ENCODE data around the gene UGT2A2. TPM values are rescaled to one million over a fixed set of nuclear protein-coding genes. Genes with fewer than 3 reads are reported as not detected.

Gene UGT2A2
- total RNA-seq, 4 donors from 2014 or later: not detected

DNA sequence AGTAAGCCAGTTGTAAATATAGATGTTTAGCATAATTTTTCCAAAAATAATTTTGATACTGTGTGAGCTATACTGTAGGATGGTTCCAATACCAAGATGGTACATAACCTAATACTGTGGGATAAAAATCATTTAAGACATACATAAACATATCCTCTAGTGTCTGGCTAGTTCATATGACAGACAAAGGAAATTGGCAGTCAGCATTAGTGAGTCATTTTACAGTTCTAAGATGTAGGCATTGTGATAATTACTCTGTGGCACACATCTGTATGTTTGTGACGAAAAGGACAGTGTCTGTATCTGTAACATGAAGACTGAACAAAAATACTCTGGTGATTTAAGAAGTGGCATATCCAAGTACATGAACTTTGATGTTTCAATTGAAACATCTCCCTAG lies 49.6 kb downstream of the UGT2A2 start:
- TF ChIP-seq POLR2AphosphoS5 (IDR thresholded peaks at IDR 0.05): no peak
- TF ChIP-seq EP300 (IDR thresholded peaks at IDR 0.05; ENCODE audit: low read depth): no peak
- TF ChIP-seq POLR2A (IDR thresholded peaks at IDR 0.05): no peak
- TF ChIP-seq, protein P1, sequence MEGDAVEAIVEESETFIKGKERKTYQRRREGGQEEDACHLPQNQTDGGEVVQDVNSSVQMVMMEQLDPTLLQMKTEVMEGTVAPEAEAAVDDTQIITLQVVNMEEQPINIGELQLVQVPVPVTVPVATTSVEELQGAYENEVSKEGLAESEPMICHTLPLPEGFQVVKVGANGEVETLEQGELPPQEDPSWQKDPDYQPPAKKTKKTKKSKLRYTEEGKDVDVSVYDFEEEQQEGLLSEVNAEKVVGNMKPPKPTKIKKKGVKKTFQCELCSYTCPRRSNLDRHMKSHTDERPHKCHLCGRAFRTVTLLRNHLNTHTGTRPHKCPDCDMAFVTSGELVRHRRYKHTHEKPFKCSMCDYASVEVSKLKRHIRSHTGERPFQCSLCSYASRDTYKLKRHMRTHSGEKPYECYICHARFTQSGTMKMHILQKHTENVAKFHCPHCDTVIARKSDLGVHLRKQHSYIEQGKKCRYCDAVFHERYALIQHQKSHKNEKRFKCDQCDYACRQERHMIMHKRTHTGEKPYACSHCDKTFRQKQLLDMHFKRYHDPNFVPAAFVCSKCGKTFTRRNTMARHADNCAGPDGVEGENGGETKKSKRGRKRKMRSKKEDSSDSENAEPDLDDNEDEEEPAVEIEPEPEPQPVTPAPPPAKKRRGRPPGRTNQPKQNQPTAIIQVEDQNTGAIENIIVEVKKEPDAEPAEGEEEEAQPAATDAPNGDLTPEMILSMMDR (IDR thresholded peaks at IDR 0.05): no peak
- no peak for DNase-seq
- in situ Hi-C loops (cut with MboI; ENCODE audit: low pct_ligation_motif_present in 1 of 4, low pct_unique_long_range_greater_than_20kb in 1 of 4, low sequenced_read_pairs in 3 of 4) (no loop called here), intact Hi-C loops (cut with DNase I; ENCODE audit: low total_unique reads) (no loop called here)
- 44 to 76% methylated on average over 1 of the region's 1 CpG for WGBS, 2 donors (ENCODE audit: low coverage in 1 of 2)
- Histone ChIP-seq H3K4me1 (no peaks in the 10 kb centered on the region), H3K27ac (no peak overlapping the region), H3K4me3 (no peak overlapping the region), H3K9me3 (no peaks in the 10 kb centered on the region), H3K27me3 (no peaks in the 10 kb centered on the region), H3K36me3 (no peaks in the 10 kb centered on the region)

DNA sequence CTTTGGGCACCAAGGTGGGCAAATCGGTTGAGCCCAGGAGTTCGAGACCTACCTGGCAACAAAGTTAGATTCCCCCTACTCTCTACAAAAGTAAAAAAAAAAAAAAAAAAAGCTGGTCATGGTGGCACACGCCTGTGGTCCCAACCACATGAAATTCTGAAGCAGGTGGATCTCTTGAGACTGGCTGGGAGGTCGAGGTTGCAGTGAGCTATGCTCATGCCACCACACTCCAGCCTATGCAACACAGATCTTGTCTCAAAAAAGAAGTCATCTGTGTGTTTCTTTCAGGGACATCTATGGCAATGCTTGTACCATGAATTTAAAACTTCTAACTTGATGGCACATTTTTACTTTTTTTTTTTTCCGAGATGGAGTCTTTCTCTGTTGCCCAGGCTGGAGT lies 55.3 kb downstream of the UGT2A2 start:
- no peak overlapping the region for H3K4me3 ChIP-seq
- WGBS, 2 donors (ENCODE audit: low coverage in 1 of 2): 69 to 82% methylated on average over 5 of the region's 5 CpGs
- no peaks in the 10 kb centered on the region for H3K36me3 ChIP-seq
- H3K9me3 ChIP-seq: no peaks in the 10 kb centered on the region
- in situ Hi-C loops (cut with MboI; ENCODE audit: low pct_ligation_motif_present in 1 of 4, low pct_unique_long_range_greater_than_20kb in 1 of 4, low sequenced_read_pairs in 3 of 4): no loop called here
- no peak overlapping the region for H3K27ac ChIP-seq
- H3K27me3 ChIP-seq: no peaks in the 10 kb centered on the region
- TF ChIP-seq POLR2A (IDR thresholded peaks at IDR 0.05) (no peak), EP300 (IDR thresholded peaks at IDR 0.05; ENCODE audit: low read depth) (no peak), POLR2AphosphoS5 (IDR thresholded peaks at IDR 0.05) (no peak)
- TF ChIP-seq, protein P1 (IDR thresholded peaks at IDR 0.05): no peak
- DNase-seq: no peak
- no peaks in the 10 kb centered on the region for H3K4me1 ChIP-seq
- intact Hi-C loops (cut with DNase I; ENCODE audit: low total_unique reads): no loop called here

DNA sequence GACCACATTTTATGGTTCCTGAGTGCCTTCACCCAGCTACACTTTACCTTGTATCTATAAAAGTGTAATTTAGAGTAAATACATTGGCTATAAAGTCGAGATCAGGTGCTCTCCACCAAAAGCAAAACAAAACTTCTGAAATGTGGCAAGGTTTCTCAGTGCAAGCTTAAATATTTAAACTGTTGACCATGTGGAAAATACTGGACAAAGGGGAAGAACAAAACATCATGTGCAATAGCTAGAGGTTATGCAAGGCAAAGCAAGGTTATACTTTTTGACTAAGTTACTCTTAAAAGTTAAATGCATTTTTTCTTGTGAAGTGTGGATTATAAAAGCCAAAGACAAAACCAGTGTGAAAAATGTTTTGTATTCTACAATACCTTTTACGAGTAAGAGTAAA lies 55.9 kb downstream of the UGT2A2 start:
- no peaks in the 10 kb centered on the region for H3K9me3 ChIP-seq
- no peak overlapping the region for H3K4me3 ChIP-seq
- H3K27me3 ChIP-seq: no peaks in the 10 kb centered on the region
- 22 to 34% methylated on average over 2 of the region's 2 CpGs for WGBS, 2 donors (ENCODE audit: low coverage in 1 of 2)
- intact Hi-C loops (cut with DNase I; ENCODE audit: low total_unique reads) (no loop called here), in situ Hi-C loops (cut with MboI; ENCODE audit: low pct_ligation_motif_present in 1 of 4, low pct_unique_long_range_greater_than_20kb in 1 of 4, low sequenced_read_pairs in 3 of 4) (no loop called here)
- no peak for DNase-seq
- H3K27ac ChIP-seq: no peak overlapping the region
- no peaks in the 10 kb centered on the region for H3K36me3 ChIP-seq
- no peaks in the 10 kb centered on the region for H3K4me1 ChIP-seq
- TF ChIP-seq POLR2AphosphoS5 (IDR thresholded peaks at IDR 0.05): no peak
- TF ChIP-seq, protein P1 (IDR thresholded peaks at IDR 0.05): no peak
- no peak for TF ChIP-seq EP300 (IDR thresholded peaks at IDR 0.05; ENCODE audit: low read depth)
- TF ChIP-seq POLR2A (IDR thresholded peaks at IDR 0.05): no peak

DNA sequence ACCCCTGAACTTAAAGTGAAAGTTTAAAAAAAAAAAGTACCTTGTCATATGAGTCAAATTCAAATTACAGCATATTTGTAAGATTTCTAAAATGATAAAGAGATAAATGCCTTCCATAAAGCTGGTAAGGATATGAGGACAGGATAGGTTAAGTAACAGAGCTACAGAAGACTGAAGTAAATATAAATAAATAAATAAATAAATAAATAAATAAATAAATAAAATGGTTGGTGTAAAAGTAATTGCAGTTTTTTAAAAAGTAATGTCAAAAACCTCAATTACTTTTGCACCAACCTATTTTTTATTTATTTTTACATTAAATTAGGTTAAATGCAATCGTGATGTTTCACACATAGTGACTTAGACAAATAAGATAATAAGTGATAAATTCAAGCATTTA lies 62.2 kb downstream of the UGT2A2 start:
- no peak for DNase-seq
- no peaks in the 10 kb centered on the region for H3K4me1 ChIP-seq
- H3K27me3 ChIP-seq: no peaks in the 10 kb centered on the region
- no peaks in the 10 kb centered on the region for H3K36me3 ChIP-seq
- no peaks in the 10 kb centered on the region for H3K9me3 ChIP-seq
- in situ Hi-C loops (cut with MboI; ENCODE audit: low pct_ligation_motif_present in 1 of 4, low pct_unique_long_range_greater_than_20kb in 1 of 4, low sequenced_read_pairs in 3 of 4) (no loop called here), intact Hi-C loops (cut with DNase I; ENCODE audit: low total_unique reads) (no loop called here)
- H3K4me3 ChIP-seq: no peak overlapping the region
- no peak for TF ChIP-seq POLR2A (IDR thresholded peaks at IDR 0.05)
- TF ChIP-seq, protein P1 (IDR thresholded peaks at IDR 0.05): no peak
- TF ChIP-seq POLR2AphosphoS5 (IDR thresholded peaks at IDR 0.05): no peak
- no peak for TF ChIP-seq EP300 (IDR thresholded peaks at IDR 0.05; ENCODE audit: low read depth)
- no peak overlapping the region for H3K27ac ChIP-seq
- 82 to 88% methylated on average over 1 of the region's 1 CpG for WGBS, 2 donors (ENCODE audit: low coverage in 1 of 2)

Measured in transverse colon (tissue), 4 donors.